ENCODE measurements around the gene ROCK1. TPM values are rescaled to one million over a fixed set of nuclear protein-coding genes. Genes with fewer than 3 reads are reported as not detected.

The ROCK1 gene
- polyA plus RNA-seq, 1 donor: 41.5 TPM

GRCh38 chr18:21105936-21106335, 5.7 kb downstream of the ROCK1 start:
- Histone ChIP-seq H3K27me3 (ENCODE audit: control insufficient read depth, insufficient read depth, low read length) (no peaks in the 10 kb centered on the region), H3K36me3 (ENCODE audit: control insufficient read depth, insufficient read depth, low read length) (no peaks in the 10 kb centered on the region), H3K4me1 (ENCODE audit: control insufficient read depth, insufficient read depth, low read length) (peaks cover 2% of the 10 kb centered on the region), H3K9me3 (ENCODE audit: control insufficient read depth, low read depth, low read length) (no peaks in the 10 kb centered on the region), H3K27ac (ENCODE audit: low read length) (no peak overlapping the region), H3K4me3 (ENCODE audit: low read length) (no peak overlapping the region)
- DNase-seq: no peak
- WGBS (ENCODE audit: insufficient coverage, low lambda C conversion rate): 100% methylated on average over 1 of the region's 3 CpGs

GRCh38 chr18:21101172-21101571, 10.4 kb downstream of the ROCK1 start:
- Histone ChIP-seq H3K27me3 (ENCODE audit: control insufficient read depth, insufficient read depth, low read length) (no peaks in the 10 kb centered on the region), H3K4me1 (ENCODE audit: control insufficient read depth, insufficient read depth, low read length) (no peaks in the 10 kb centered on the region), H3K9me3 (ENCODE audit: control insufficient read depth, low read depth, low read length) (no peaks in the 10 kb centered on the region), H3K27ac (ENCODE audit: low read length) (no peak overlapping the region), H3K4me3 (ENCODE audit: low read length) (no peak overlapping the region), H3K36me3 (ENCODE audit: control insufficient read depth, insufficient read depth, low read length) (no peaks in the 10 kb centered on the region)
- no CpG with 5 or more reads among the region's 2 CpGs for WGBS (ENCODE audit: insufficient coverage, low lambda C conversion rate)
- DNase-seq: no peak

DNA sequence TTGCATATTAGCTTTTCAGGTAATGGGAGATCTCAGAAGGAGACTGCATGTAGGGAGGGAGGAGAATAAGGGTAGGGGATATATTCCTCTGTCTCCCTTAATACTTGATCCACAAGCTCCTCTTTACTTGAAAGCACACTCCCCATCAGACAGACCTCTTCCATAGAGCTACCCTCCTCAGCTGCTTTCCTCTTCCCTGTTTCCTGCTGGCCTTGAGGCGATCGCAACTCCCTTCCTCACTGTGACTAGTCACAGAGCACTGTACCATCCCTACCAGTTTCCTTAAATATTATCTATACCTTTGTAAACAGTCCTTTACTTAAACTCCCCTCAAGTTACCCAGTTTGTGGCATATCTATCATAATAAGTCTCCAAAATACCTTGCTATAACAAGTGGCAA, 10.9 kb downstream of the ROCK1 start:
- Histone ChIP-seq H3K36me3 (ENCODE audit: control insufficient read depth, insufficient read depth, low read length) (no peaks in the 10 kb centered on the region), H3K4me1 (ENCODE audit: control insufficient read depth, insufficient read depth, low read length) (no peaks in the 10 kb centered on the region), H3K27me3 (ENCODE audit: control insufficient read depth, insufficient read depth, low read length) (no peaks in the 10 kb centered on the region), H3K4me3 (ENCODE audit: low read length) (no peak overlapping the region), H3K27ac (ENCODE audit: low read length) (no peak overlapping the region), H3K9me3 (ENCODE audit: control insufficient read depth, low read depth, low read length) (no peaks in the 10 kb centered on the region)
- 100% methylated on average over 1 of the region's 2 CpGs for WGBS (ENCODE audit: insufficient coverage, low lambda C conversion rate)
- no peak for DNase-seq

DNA sequence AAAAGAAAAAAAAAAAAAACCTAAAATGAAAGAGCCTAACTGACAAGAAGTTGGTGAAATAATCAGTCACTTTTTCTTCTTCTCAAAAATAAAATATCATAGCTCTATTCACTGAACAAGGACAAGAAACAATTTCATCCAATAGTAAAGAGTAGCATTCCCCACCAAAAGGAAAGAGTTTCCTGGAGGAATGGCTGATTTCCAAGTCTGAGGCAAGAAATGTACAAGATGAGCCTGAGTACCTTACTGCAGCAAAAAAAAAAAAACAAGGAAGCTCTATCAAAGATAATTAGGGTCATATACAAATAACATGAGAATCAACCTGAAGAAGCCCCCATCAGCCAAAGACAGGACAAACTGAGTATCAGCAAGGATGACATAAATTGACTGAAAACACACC, 11.5 kb downstream of the ROCK1 start:
- Histone ChIP-seq H3K4me3 (ENCODE audit: low read length) (no peak overlapping the region), H3K4me1 (ENCODE audit: control insufficient read depth, insufficient read depth, low read length) (no peaks in the 10 kb centered on the region), H3K27me3 (ENCODE audit: control insufficient read depth, insufficient read depth, low read length) (no peaks in the 10 kb centered on the region), H3K27ac (ENCODE audit: low read length) (no peak overlapping the region), H3K9me3 (ENCODE audit: control insufficient read depth, low read depth, low read length) (no peaks in the 10 kb centered on the region), H3K36me3 (ENCODE audit: control insufficient read depth, insufficient read depth, low read length) (no peaks in the 10 kb centered on the region)
- DNase-seq: no peak

- Histone ChIP-seq H3K27ac (ENCODE audit: low read length) (no peak overlapping the region), H3K4me1 (ENCODE audit: control insufficient read depth, insufficient read depth, low read length) (no peaks in the 10 kb centered on the region), H3K4me3 (ENCODE audit: low read length) (no peak overlapping the region), H3K27me3 (ENCODE audit: control insufficient read depth, insufficient read depth, low read length) (no peaks in the 10 kb centered on the region), H3K36me3 (ENCODE audit: control insufficient read depth, insufficient read depth, low read length) (no peaks in the 10 kb centered on the region), H3K9me3 (ENCODE audit: control insufficient read depth, low read depth, low read length) (no peaks in the 10 kb centered on the region)
- WGBS (ENCODE audit: insufficient coverage, low lambda C conversion rate): 100% methylated on average over 1 of the region's 9 CpGs
- no peak for DNase-seq
Observed at GRCh38 chr18:21099442-21099841, 12.2 kb downstream of the ROCK1 start.

- no peaks in the 10 kb centered on the region for H3K9me3 ChIP-seq (ENCODE audit: control insufficient read depth, low read depth, low read length)
- no peaks in the 10 kb centered on the region for H3K4me1 ChIP-seq (ENCODE audit: control insufficient read depth, insufficient read depth, low read length)
- H3K27me3 ChIP-seq (ENCODE audit: control insufficient read depth, insufficient read depth, low read length): no peaks in the 10 kb centered on the region
- no peak for DNase-seq
- H3K36me3 ChIP-seq (ENCODE audit: control insufficient read depth, insufficient read depth, low read length): no peaks in the 10 kb centered on the region
- no peak overlapping the region for H3K27ac ChIP-seq (ENCODE audit: low read length)
- WGBS (ENCODE audit: insufficient coverage, low lambda C conversion rate): 100% methylated on average over 2 of the region's 2 CpGs
- no peak overlapping the region for H3K4me3 ChIP-seq (ENCODE audit: low read length)
Observed at GRCh38 chr18:21096760-21097159, 14.9 kb downstream of the ROCK1 start.

GRCh38 chr18:21093133-21093532, 18.5 kb downstream of the ROCK1 start:
- Histone ChIP-seq H3K4me3 (ENCODE audit: low read length) (no peak overlapping the region), H3K27me3 (ENCODE audit: control insufficient read depth, insufficient read depth, low read length) (no peaks in the 10 kb centered on the region), H3K9me3 (ENCODE audit: control insufficient read depth, low read depth, low read length) (no peaks in the 10 kb centered on the region), H3K27ac (ENCODE audit: low read length) (no peak overlapping the region), H3K36me3 (ENCODE audit: control insufficient read depth, insufficient read depth, low read length) (no peaks in the 10 kb centered on the region), H3K4me1 (ENCODE audit: control insufficient read depth, insufficient read depth, low read length) (no peaks in the 10 kb centered on the region)
- WGBS (ENCODE audit: insufficient coverage, low lambda C conversion rate): no CpG with 5 or more reads among the region's 3 CpGs
- DNase-seq: no peak

DNA sequence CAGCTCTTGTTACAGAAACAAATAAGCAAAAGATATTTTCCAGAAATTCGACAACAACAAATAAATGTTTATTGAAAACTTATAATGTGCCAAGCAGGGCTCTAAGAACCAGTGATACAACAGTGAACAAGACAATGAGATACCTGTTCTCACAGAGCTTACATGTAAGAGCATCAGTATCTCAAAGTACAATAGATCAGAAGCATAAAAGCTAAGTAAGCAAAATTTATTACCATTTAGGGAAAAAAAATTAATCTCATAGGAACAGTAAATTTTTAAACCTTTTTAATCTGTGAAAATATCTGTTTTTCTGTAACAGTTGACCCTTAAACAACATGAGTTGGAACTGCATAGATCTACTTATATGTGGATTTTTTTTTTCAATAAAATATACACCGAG, 20.9 kb downstream of the ROCK1 start:
- H3K9me3 ChIP-seq (ENCODE audit: control insufficient read depth, low read depth, low read length): no peaks in the 10 kb centered on the region
- H3K36me3 ChIP-seq (ENCODE audit: control insufficient read depth, insufficient read depth, low read length): no peaks in the 10 kb centered on the region
- no peaks in the 10 kb centered on the region for H3K4me1 ChIP-seq (ENCODE audit: control insufficient read depth, insufficient read depth, low read length)
- DNase-seq: peak in 1 of 2 donors; percentile 30
- WGBS (ENCODE audit: insufficient coverage, low lambda C conversion rate): 50% methylated on average over 1 of the region's 2 CpGs
- H3K27me3 ChIP-seq (ENCODE audit: control insufficient read depth, insufficient read depth, low read length): no peaks in the 10 kb centered on the region
- no peak overlapping the region for H3K27ac ChIP-seq (ENCODE audit: low read length)
- no peak overlapping the region for H3K4me3 ChIP-seq (ENCODE audit: low read length)

- Histone ChIP-seq H3K27me3 (ENCODE audit: control insufficient read depth, insufficient read depth, low read length) (no peaks in the 10 kb centered on the region), H3K36me3 (ENCODE audit: control insufficient read depth, insufficient read depth, low read length) (no peaks in the 10 kb centered on the region), H3K4me3 (ENCODE audit: low read length) (no peak overlapping the region), H3K9me3 (ENCODE audit: control insufficient read depth, low read depth, low read length) (peaks cover 11% of the 10 kb centered on the region), H3K4me1 (ENCODE audit: control insufficient read depth, insufficient read depth, low read length) (no peaks in the 10 kb centered on the region), H3K27ac (ENCODE audit: low read length) (no peak overlapping the region)
- WGBS (ENCODE audit: insufficient coverage, low lambda C conversion rate): 100% methylated on average over 2 of the region's 3 CpGs
- DNase-seq: no peak
Observed at GRCh38 chr18:21085579-21086166, 25.9 kb downstream of the ROCK1 start.

DNA sequence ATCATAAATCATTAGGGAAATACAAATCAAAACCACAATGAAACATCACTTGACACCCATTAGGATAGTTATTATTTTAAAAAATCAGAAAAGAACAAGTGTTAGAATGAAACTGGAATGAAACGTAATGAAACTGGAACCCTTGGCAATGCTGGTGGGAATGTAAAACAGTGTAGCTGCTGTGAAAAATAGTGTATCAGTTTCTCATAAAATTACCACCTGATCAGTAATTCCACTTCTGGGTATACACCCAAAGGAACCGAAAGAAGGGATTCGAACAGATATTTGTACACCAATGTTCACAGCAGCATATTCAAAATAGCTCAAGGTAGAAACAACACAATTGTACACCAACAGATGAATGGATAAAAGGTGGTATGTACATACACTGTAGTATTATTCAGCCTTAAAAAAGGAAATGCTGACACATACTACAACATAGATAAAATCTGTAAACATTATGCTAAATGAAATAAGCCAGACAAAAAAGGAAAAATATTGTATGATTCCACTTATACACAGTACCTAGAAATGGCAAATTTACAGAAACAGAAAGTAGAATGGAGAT, 27.0 kb downstream of the ROCK1 start:
- Histone ChIP-seq H3K4me1 (ENCODE audit: control insufficient read depth, insufficient read depth, low read length) (no peaks in the 10 kb centered on the region), H3K36me3 (ENCODE audit: control insufficient read depth, insufficient read depth, low read length) (no peaks in the 10 kb centered on the region), H3K27ac (ENCODE audit: low read length) (no peak overlapping the region), H3K9me3 (ENCODE audit: control insufficient read depth, low read depth, low read length) (peaks cover 11% of the 10 kb centered on the region), H3K27me3 (ENCODE audit: control insufficient read depth, insufficient read depth, low read length) (no peaks in the 10 kb centered on the region), H3K4me3 (ENCODE audit: low read length) (no peak overlapping the region)
- DNase-seq: no peak
- WGBS (ENCODE audit: insufficient coverage, low lambda C conversion rate): 100% methylated on average over 1 of the region's 3 CpGs

DNA sequence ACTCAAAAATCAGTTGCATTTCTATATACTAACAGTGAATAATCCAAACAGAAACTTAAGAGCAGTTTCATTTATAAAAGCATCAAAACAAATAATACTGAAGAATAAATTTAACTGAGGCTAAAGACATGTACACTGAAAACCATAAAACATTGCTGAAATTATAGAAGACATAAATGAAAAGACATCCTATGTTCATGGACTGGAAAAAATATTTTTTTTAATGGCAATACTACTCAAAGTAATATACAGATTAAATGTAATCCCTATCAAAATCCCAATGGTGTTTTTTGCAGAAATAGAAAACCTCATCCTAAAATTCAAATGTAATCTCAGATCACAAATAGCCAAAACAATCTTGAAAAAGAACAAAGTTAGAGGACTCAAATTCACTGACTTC, 28.6 kb downstream of the ROCK1 start:
- Histone ChIP-seq H3K9me3 (ENCODE audit: control insufficient read depth, low read depth, low read length) (peaks cover 11% of the 10 kb centered on the region), H3K4me3 (ENCODE audit: low read length) (no peak overlapping the region), H3K4me1 (ENCODE audit: control insufficient read depth, insufficient read depth, low read length) (no peaks in the 10 kb centered on the region), H3K27me3 (ENCODE audit: control insufficient read depth, insufficient read depth, low read length) (no peaks in the 10 kb centered on the region), H3K27ac (ENCODE audit: low read length) (no peak overlapping the region), H3K36me3 (ENCODE audit: control insufficient read depth, insufficient read depth, low read length) (no peaks in the 10 kb centered on the region)
- no peak for DNase-seq
